ENCODE results near the gene TRAP1. TPM values are rescaled to one million over a fixed set of nuclear protein-coding genes. Genes with fewer than 3 reads are reported as not detected.

TRAP1 gene
- polyA plus RNA-seq, 1 of the 3 experiments (the other 2 are of a cell fraction) = 129 TPM

DNA sequence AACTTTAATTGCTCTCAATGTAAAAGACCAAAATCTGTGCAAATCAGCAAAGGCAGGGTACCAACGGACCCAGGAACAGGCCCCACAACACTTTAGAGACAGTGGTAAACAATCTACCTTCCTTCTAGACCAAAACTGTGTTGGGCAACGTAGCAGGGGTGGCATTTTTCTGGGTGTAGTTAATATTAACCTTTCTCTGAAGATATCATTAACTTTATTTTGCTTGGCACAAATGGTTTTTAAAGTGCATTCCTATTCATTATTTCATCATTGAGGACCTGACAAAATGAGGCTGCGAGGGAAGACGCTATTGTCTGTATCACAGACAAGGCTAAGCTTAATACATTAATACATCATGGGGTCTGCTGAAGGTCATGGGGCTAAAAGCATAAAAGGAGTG, 37.9 kb upstream of the TRAP1 start (continued):
- TF ChIP-seq, protein P1, sequence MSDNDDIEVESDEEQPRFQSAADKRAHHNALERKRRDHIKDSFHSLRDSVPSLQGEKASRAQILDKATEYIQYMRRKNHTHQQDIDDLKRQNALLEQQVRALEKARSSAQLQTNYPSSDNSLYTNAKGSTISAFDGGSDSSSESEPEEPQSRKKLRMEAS (IDR thresholded peaks at IDR 0.05; ENCODE audit: low read depth) = no peak
- no peak for TF ChIP-seq MXI1 (IDR thresholded peaks at IDR 0.05; ENCODE audit: low read depth, low read length)
- TF ChIP-seq FOSL2 (IDR thresholded peaks at IDR 0.05; ENCODE audit: borderline replicate concordance, low read depth) = no peak
- no peak for TF ChIP-seq SMC3 (IDR thresholded peaks at IDR 0.05; ENCODE audit: low read depth, low read length)
- no peak for TF ChIP-seq TCF12 (IDR thresholded peaks at IDR 0.05)

GRCh38 chr16:3754772-3755171, 37.4 kb upstream of the TRAP1 start:
- Histone ChIP-seq H3K27me3 (ENCODE audit: insufficient read depth) (no peaks in the 10 kb centered on the region), H3K27ac (ENCODE audit: low read depth in 2 of 2, low read length in 1 of 2) (peak overlapping the region in 1 of 2 experiments; percentile 19; a peak in 2 of 4 replicates), H3K4me3 (ENCODE audit: low read depth in 2 of 2, low read length in 1 of 2) (no peak overlapping the region), H3K9ac (no peak overlapping the region), H4K20me1 (ENCODE audit: insufficient read depth) (peaks cover 6% of the 10 kb centered on the region; the same call in 1 of the 2 replicates), H3K79me2 (ENCODE audit: insufficient read depth) (peaks cover 12% of the 10 kb centered on the region; the same call in 1 of the 2 replicates), H3F3A (replicated peaks; ENCODE audit: insufficient read depth) (no peaks in the 10 kb centered on the region), H2AFZ (ENCODE audit: low read depth) (no peak overlapping the region), H3K4me2 (0 out of 2 replicates have a peak overlapping the region, but pooled peaks have one; percentile 1), H3K9me2 (no peaks in the 10 kb centered on the region), H3K36me3 (replicated peaks in 1 of 2; ENCODE audit: control insufficient read depth in 1 of 2, insufficient read depth in 2 of 2, low read length in 1 of 2) (peaks cover 52 to 57% of the 10 kb centered on the region in 2 experiments), H3K9me3 (no peaks in the 10 kb centered on the region), H3K4me1 (ENCODE audit: control insufficient read depth in 1 of 2, insufficient read depth in 2 of 2, low read depth in 1 of 2, low read length in 1 of 2) (peaks cover 0 to 26% of the 10 kb centered on the region in 2 experiments; a peak in 2 of 4 replicates)
- no peak for DNase-seq
- WGBS (ENCODE audit: low lambda C conversion rate) = 95% methylated on average over 5 of the region's 5 CpGs
- CTCF ChIA-PET = interaction anchor here (1.0 kb wide), 1 partner anchor 143 kb away, joined by 3 read pairs; no protein-coding TSS in a partner anchor
- TF ChIP-seq TAF1 (IDR thresholded peaks at IDR 0.05; ENCODE audit: borderline replicate concordance, low read depth, low read length) = no peak
- no peak for TF ChIP-seq NFIC (IDR thresholded peaks at IDR 0.05; ENCODE audit: borderline replicate concordance)
- no peak for TF ChIP-seq EP300 (IDR thresholded peaks at IDR 0.05; ENCODE audit: borderline replicate concordance in 1 of 2, low read depth in 1 of 2, low read length in 1 of 2)
- no peak for TF ChIP-seq POLR2AphosphoS5 (IDR thresholded peaks at IDR 0.05; ENCODE audit: low read depth, low read length)
- no peak for TF ChIP-seq ELF1 (IDR thresholded peaks at IDR 0.05)
- POLR2A ChIA-PET = no interaction called here

DNA sequence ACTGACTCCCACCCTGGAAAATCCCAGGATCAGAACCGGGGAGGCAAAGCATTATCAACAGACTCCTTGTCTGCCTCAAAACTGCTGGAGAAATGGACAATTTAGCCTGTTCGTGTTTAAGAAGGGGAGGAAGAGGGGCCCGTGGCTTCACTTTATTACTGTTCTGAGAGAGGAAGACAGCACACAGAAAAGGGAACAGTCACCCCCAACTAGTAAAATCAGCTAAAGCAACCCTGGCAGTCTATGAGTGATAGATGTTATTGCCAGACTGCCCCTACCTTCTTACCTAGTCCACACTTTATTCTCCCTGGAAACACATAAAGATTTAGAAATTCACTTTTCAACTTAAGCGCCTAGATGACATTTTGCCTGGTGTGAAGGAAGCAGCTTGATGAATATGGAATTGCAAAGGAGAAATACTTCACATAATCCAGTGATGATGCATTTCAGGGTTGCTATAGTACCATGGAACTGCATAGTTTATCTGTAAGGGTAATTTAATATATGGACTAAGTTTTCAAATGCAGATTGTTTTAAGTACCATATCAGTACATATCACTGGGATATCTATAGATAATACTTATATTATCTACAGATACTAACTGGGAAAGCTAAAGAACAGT, 36.9 kb upstream of the TRAP1 start:
- peaks cover 0 to 26% of the 10 kb centered on the region in 2 experiments; a peak in 2 of 4 replicates for H3K4me1 ChIP-seq (ENCODE audit: control insufficient read depth in 1 of 2, insufficient read depth in 2 of 2, low read depth in 1 of 2, low read length in 1 of 2)
- no peaks in the 10 kb centered on the region for H3F3A ChIP-seq (replicated peaks; ENCODE audit: insufficient read depth)
- peaks cover 12% of the 10 kb centered on the region; the same call in 1 of the 2 replicates for H3K79me2 ChIP-seq (ENCODE audit: insufficient read depth)
- peak overlapping the region in 1 of 2 experiments; percentile 19; a peak in 1 of 4 replicates for H3K27ac ChIP-seq (ENCODE audit: low read depth in 2 of 2, low read length in 1 of 2)
- peaks cover 57 to 58% of the 10 kb centered on the region in 2 experiments for H3K36me3 ChIP-seq (replicated peaks in 1 of 2; ENCODE audit: control insufficient read depth in 1 of 2, insufficient read depth in 2 of 2, low read length in 1 of 2)
- no peaks in the 10 kb centered on the region for H3K27me3 ChIP-seq (ENCODE audit: insufficient read depth)
- no peaks in the 10 kb centered on the region for H3K9me3 ChIP-seq
- H3K4me3 ChIP-seq (ENCODE audit: low read depth in 2 of 2, low read length in 1 of 2) = no peak overlapping the region
- POLR2A ChIA-PET = no interaction called here
- H3K9ac ChIP-seq = no peak overlapping the region
- no peak for TF ChIP-seq RCOR1 (IDR thresholded peaks at IDR 0.05; ENCODE audit: low read length)
- no peak for TF ChIP-seq ELF1 (IDR thresholded peaks at IDR 0.05)
- TF ChIP-seq GATA2 (CRISPR knock-in tag; IDR thresholded peaks at IDR 0.05) = no peak
- TF ChIP-seq RFX5 (IDR thresholded peaks at IDR 0.05; ENCODE audit: low read length) = no peak
- no peak overlapping the region for H2AFZ ChIP-seq (ENCODE audit: low read depth)
- H3K9me2 ChIP-seq = no peaks in the 10 kb centered on the region
- WGBS (ENCODE audit: low lambda C conversion rate) = 89% methylated on average over 4 of the region's 4 CpGs
- 0 out of 2 replicates have a peak overlapping the region, but pooled peaks have one; percentile 1 for H3K4me2 ChIP-seq
- DNase-seq = no peak
- H4K20me1 ChIP-seq (ENCODE audit: insufficient read depth) = peaks cover 6% of the 10 kb centered on the region; the same call in 1 of the 2 replicates
- CTCF ChIA-PET = interaction anchor here (1.0 kb wide), 1 partner anchor 142 kb away, joined by 3 read pairs; no protein-coding TSS in a partner anchor
